Heart left ventricle (tissue), 13 donors: Measurements from ENCODE around the gene PPEF2.
"Not testable (repeated sequence)": the region's sequence is repeated elsewhere in the genome, so short reads cannot be mapped to it uniquely, and the experiment has no call there.

Experiments used
- CTCF ChIP-seq, 12 donors: fragments of 200-600 bp; sonication (generic) in 4 of 12; IDR thresholded peaks; one replicate each; pipeline versions ENCODE4 v1.5.0 to v1.8.0; 2018 to 2022; ENCODE audit warnings: antibody characterized with exemption in 12 of 12, mild to moderate bottlenecking in 5 of 12
- POLR2A ChIP-seq, 2 donors: fragments of 450-650 bp; IDR thresholded peaks; one replicate each; pipeline ENCODE4 v1.6.1; 2017; ENCODE audit warnings: antibody characterized with exemption in 2 of 2, mild to moderate bottlenecking in 2 of 2, moderate library complexity in 2 of 2
- donor health status: ischemic (EF 13 %, LVEDD 7.1; RV severe dilation, severe dysfunction).
- donor health status: DM: no; HTN: yes; CAD: no.
- donor health status: DM: no; HTN: no; CAD: no.
- donor health status: ischemic (EF 25% LVEDD 6.9; RV normal size, moderate dysfunction).
- donor health status: ischemic (EF 25% LVEDD 5.7; RV mildly dilated, moderate dysfunction).
- donor health status: ischemic (EF 35%, LVEDD 5.7; RV mildly dilated, moderate dysfunction).
- donor health status: nonischemic (EF 11% LVEDD 7.7; RV severe dilation, severe dysfunction).
- donor health status: DM: yes; HTN: yes; CAD: no.
- donor health status: PGD.
- donor health status: ischemic (EF 29% LVEDD 5.4; RV normal size, mild dysfunction).
- donor health status: nonischemic (EF 23%, LVEDD 6.1; RV moderate dilation, normal function).

- TF ChIP-seq POLR2A, CTCF (IDR thresholded peaks at IDR 0.05): not testable (repeated sequence)
These were observed 8.6 kb upstream of the PPEF2 start for GRCh38 chr4:75910831-75911230.
